ENCODE results near the gene TEX54.

- TF ChIP-seq CTCF (optimal IDR thresholded peaks at IDR 0.05 in 1 of 3, IDR thresholded peaks at IDR 0.05 in 1 of 3, conservative IDR thresholded peaks at IDR 0.05 in 1 of 3; ENCODE audit: extremely low read depth in 1 of 3, insufficient read depth in 2 of 3, low read length in 3 of 3) (no peak), EZH2 (IDR thresholded peaks at IDR 0.05; ENCODE audit: low read length) (no peak)
These were observed 46.8 kb upstream of the TEX54 start for GRCh38 chr11:62879235-62879978.
